ENCODE measurements around the gene NEK6.
A peak's percentile ranks its signal among the peaks of the same experiment; 100 is the strongest.
"Not testable (repeated sequence)": the region's sequence is repeated elsewhere in the genome, so short reads cannot be mapped to it uniquely, and the experiment has no call there.

The NEK6 gene

GRCh38 chr9:124228516-124228915 lies 29.2 kb upstream of the NEK6 start:
- DNase-seq (no peak), ATAC-seq (no peak)

GRCh38 chr9:124231095-124231737 lies 26.5 kb upstream of the NEK6 start:
- no peak for DNase-seq

GRCh38 chr9:124238546-124239140 lies 19.1 kb upstream of the NEK6 start:
- no peak for DNase-seq

More at GRCh38 chr9:124231095-124231737, 26.5 kb upstream of the NEK6 start:
- no peak for ATAC-seq

DNA sequence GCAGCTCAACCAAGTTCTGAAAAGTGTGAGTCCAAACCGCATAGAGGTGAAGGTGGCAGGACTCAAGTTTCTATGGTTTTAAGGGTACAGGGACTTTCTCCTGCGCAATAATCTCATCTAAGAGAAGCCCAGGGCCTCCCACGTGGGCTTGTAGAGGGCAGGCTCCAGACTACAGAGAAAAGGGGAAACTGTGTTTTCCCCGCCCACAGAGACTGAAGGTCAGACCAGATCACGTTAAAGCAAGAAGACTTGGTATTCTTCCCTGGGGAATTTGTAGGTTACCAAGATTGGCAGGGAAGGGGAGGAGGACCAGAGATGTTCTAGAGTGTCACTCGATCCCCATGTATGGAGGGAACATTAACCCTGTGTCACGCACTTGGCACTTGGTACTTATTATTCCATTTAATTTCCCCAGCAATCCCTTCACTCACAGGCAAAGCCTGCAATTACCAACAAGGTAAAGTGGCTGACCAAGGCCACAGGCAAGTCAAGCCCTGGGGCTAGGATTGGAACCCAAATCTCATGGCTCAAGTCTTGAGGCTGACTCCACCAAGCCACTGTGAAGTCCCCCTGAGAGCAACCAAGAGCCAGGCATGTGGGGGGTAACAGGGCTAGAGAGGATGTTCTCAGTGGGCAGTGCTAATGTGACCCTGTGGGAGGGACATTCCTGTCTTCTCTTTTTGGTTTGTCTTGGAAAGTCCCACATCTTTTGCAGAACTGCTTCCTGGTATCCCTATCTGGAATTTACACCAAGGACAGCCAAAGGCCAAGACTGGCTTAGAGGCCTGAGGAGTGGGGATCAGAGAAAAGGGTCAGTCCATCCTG lies 18.3 kb upstream of the NEK6 start:
- ATAC-seq (peak; percentile 89), DNase-seq (peak; percentile 64)

More at GRCh38 chr9:124238546-124239140, 19.1 kb upstream of the NEK6 start:
- ATAC-seq: peak; percentile 76

- ATAC-seq (no peak), DNase-seq (no peak)
These were observed 15.2 kb upstream of the NEK6 start for GRCh38 chr9:124242331-124243194.

DNA sequence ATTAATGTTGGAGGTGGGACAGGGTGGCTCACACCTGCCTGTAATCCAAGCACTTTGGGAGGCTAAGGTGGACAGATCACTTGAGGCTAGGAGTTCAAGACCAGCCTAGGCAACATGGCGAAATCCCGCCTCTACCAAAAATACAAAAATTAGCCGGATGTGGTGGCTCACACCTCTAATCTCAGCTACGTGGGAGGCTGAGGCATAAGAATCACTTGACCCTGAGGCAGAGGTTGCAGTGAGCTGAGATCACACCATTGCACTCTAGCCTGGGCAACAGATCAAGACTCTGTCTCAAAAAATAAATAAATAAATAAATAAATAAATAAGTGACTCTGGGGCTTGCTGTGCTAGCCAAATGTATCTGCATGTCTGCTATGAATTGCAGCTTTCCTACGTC lies 10.4 kb upstream of the NEK6 start:
- not testable (repeated sequence) for DNase-seq, ATAC-seq

GRCh38 chr9:124248066-124248465 lies 9.7 kb upstream of the NEK6 start:
- DNase-seq (no peak), ATAC-seq (no peak)

DNA sequence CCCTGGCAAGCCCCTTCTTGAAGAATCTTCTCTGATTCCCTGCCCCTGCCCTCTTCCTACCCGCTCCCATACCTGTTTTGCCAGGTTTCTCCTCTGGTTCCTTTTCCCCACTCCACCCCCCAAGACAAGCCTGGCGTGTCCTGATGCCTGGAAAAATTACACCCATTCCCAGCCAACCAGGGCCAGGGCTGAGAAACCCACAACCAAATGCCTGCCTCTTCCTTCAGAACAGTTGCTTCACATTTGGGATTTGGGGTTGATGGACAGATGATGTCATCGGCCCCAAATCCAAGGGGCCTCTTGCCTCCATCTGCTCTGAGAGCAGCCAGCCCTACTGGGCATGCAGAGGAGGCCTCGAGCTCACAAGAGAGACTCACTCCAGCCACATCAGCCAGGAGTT lies 8.8 kb upstream of the NEK6 start:
- DNase-seq (no peak), ATAC-seq (no peak)

- ATAC-seq: no peak
- no peak for DNase-seq
These were observed 6.5 kb upstream of the NEK6 start for GRCh38 chr9:124251204-124251603.

GRCh38 chr9:124251605-124252378 lies 6.0 kb upstream of the NEK6 start:
- DNase-seq (no peak), ATAC-seq (no peak)

DNA sequence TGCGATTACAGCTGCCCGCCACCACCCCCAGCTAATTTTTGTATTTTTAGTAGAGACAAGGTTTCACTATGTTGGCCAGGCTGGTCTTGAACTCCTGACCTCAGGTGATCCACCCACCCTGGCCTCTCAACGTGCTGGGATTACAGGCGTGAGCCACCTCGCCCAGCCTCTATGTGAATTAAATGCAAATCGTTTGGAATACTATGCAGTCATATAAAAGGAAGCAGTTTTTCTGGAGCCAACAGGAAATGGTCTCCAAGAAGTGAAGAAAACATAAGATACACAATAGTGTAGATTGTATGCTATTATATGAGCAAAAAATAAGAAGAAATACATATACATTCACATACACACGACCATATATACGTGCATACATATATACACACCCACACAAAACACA lies 4.9 kb upstream of the NEK6 start:
- not testable (repeated sequence) for DNase-seq, ATAC-seq

GRCh38 chr9:124254261-124254682 lies 3.5 kb upstream of the NEK6 start:
- ATAC-seq (peak; percentile 85), DNase-seq (peak; percentile 48)

- ATAC-seq (no peak), DNase-seq (no peak)
These were observed 2.5 kb upstream of the NEK6 start for GRCh38 chr9:124255222-124255621.

DNA sequence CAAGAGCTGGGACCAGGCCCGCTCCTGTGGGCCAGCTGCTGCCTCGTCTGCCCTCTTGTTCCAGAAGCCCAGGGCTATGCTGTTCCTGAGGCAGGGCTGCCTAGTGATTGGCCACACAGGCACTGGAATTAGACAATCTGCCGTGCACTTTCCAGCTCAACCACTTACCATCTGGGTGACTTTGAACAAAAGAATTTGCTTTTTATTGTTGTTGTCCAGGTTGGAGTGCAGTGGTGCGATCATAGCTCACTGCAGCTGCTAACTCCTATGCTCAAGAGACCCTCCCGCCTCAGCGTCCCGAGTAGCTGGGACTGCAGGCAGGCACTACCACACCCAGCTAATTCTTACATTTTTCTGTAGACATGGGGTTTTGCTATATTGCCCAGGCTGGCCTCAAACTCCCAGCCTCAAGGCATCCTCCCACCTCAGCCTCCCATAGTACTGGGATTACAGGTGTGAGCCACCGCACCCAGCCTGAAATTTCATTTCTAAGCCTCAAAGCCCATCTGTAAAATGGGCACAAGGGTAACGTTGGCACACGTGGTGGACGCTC lies 1.2 kb upstream of the NEK6 start:
- ATAC-seq: no peak
- no peak for DNase-seq

DNA sequence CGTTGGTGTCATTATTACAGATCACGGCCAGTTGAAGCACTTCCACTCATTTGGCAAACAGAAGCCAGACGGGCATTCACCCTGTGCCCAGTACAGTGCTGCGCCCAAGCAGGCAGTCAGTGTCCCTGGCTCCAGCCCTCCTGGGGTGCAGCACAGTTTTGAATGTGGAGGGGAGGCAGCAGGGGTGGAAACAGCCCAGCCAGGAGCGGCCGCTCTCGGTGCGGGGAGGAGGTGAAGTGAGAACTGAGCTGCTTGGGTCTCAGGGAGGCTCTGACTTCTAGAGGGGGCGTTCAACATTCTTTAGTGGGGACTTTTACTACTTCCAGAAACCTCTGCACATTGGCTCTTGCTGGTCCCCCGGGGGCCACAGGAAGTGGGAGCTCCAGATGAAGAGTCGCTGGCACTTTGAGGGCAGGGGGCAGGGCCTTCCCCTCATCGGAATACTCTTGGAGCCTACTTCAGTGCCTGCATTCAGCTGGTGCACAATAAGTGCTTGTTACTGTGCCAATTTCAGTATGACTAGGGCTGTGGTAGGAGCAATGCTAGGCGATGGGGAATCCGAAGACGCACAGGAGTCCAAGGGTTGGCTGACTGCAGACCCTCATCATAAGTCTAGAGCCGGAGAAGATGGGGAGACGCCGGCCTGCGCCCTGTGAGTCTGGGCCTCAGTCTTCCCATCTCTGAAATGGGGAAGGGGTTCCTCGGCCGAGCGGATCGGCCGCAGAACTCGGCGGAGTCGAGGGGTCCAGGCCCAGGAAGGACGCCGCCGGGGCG lies 492 bp upstream of the NEK6 start:
- ATAC-seq (no peak), DNase-seq (peak; percentile 27)

DNA sequence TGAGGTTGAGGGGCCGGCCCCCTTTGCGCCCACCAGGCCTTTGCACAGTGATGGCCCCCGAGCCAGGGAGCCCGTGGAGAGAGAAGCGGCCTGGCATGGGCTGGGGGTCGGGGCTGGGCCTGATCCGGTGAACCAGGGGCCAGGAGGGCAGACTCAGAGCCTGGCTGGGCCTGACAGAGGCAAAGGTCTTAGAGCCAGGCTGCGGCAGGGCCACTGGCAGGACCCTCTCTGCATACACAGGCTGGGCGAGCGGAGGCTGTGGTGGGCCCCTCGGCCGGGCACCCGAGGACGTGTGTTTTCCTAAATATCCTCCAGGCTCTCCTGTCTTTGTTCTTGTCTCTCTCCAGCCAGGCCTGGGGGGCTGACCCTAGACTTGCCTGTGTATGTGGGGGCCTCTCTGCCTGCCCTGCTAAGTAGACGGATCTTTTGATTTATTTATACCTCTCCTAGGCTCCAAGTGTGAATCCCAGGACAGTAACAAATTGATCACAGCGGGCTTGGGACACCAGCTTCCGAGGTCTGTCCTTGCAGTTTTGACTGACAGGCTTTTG lies 933 bp downstream of the NEK6 start:
- ATAC-seq (peak; percentile 9), DNase-seq (no peak)

DNA sequence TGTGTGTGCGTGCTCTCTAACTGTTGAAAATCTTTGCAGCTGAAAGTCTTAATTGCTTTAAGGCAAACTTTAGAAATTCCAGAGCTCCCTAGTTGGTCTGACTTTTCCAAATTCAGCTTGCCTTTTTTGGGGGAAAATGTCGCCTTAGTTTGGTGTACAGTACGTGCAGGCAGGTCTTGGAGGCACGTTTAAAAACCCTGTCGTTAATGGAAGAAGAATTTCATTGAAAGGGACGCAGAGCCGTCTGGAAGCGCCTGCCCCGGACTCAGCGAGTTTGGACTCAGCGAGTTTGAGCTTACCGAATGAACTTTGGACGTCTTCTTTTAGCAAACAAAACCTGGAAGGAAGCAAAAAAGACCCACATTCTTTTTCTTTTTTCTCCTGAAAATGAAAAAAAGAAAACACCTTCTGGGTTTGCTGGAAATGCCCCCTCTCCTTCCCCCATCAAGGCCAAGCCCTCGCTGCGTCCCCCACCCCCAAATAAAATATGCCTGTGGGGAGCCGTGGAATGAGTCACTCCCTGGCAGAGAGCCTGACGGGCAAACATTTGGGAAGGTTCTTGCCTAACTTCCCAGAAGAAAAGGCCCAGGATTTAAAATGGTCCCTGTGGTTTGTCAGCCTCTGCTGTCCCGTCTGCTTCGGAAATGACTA lies 1.5 kb downstream of the NEK6 start:
- DNase-seq: no peak
- ATAC-seq: no peak

- ATAC-seq (peak; percentile 44), DNase-seq (no peak)
These were observed 3.2 kb downstream of the NEK6 start for GRCh38 chr9:124260769-124261603.
